Left lung (tissue), 10 donors: Measurements from ENCODE around the gene PLOD3. TPM values are rescaled to one million over a fixed set of nuclear protein-coding genes. Genes with fewer than 3 reads are reported as not detected.

Source experiments
- ATAC-seq: fragments of 200-7000 bp; cut with Tn5 transposase; one replicate; pipeline ENCODE4 v1.9.1; 2020; ENCODE audit warnings: moderate library complexity
- DNase-seq, 4 donors: peaks; one replicate each; pipeline ENCODE4 v3.0.0-alpha.2; 2013 to 2020
- H3K27ac ChIP-seq, 2 donors: fragments of 200-600 bp; sonication (generic) in 1 of 2; one replicate each; pipeline versions ENCODE4 v1.5.0 to v1.8.0; 2020 to 2021
- H3K27me3 ChIP-seq, 2 donors: fragments of 200-600 bp; sonication (generic) in 1 of 2; one replicate each; pipeline versions ENCODE4 v1.5.0 to v1.8.0; 2020 to 2021
- H3K36me3 ChIP-seq, 2 donors: fragments of 200-600 bp; sonication (generic) in 1 of 2; one replicate each; pipeline versions ENCODE4 v1.5.0 to v1.8.0; 2020 to 2021
- H3K4me1 ChIP-seq, 2 donors: fragments of 200-600 bp; one replicate each; pipeline ENCODE4 v1.8.0; 2021
- H3K4me3 ChIP-seq, 2 donors: fragments of 200-600 bp; sonication (generic) in 1 of 2; one replicate each; pipeline versions ENCODE4 v1.5.0 to v1.8.0; 2020 to 2021; ENCODE audit warnings: mild to moderate bottlenecking in 1 of 2
- H3K9me3 ChIP-seq, 2 donors: fragments of 200-600 bp; sonication (generic) in 1 of 2; one replicate each; pipeline versions ENCODE4 v1.5.0 to v1.8.0; 2020 to 2021
- intact Hi-C, 2 donors: fragments of 100-400 bp; cut with DNase I; formaldehyde crosslinking; loops; one replicate each; pipeline versions ENCODE4 v1.11.2 to v1.14.2; 2022
- microRNA-seq, 2 donors: library from miRNA; unstranded; fragments of <30 nt; microRNA quantifications; one replicate each; pipeline ENCODE4, GENCODE V29; 2019
- polyA plus RNA-seq, 6 donors: library from polyadenylated mRNA; unstranded; fragments of 120-200 nt; gene quantifications; one replicate each; pipeline ENCODE4 v1.2.1, GENCODE V29; 2013; ENCODE audit not compliant: insufficient read length in 6 of 6
- total RNA-seq, 2 donors: library from RNA; stranded (reverse); fragmentation: NEBNext Ultra II Directional; extraction: Animal tissue kit (Norgen Biotek cat#: 25700); gene quantifications; one replicate each; pipeline ENCODE4 v1.2.1, GENCODE V29; 2021
- TF ChIP-seq, protein P1 (sequence below), 2 donors: fragments of 200-600 bp; sonication (generic) in 1 of 2; IDR thresholded peaks; one replicate each; pipeline versions ENCODE4 v1.5.0 to v1.8.0; 2021; ENCODE audit warnings: antibody characterized with exemption in 2 of 2
- donor health status: DM: no; HTN: yes; CAD: no.
- donor health status: DM: no; HTN: no; CAD: no.

The PLOD3 gene
- total and polyA plus RNA-seq, 8 donors, result 60.9 to 120 (median 66.2) TPM

DNA sequence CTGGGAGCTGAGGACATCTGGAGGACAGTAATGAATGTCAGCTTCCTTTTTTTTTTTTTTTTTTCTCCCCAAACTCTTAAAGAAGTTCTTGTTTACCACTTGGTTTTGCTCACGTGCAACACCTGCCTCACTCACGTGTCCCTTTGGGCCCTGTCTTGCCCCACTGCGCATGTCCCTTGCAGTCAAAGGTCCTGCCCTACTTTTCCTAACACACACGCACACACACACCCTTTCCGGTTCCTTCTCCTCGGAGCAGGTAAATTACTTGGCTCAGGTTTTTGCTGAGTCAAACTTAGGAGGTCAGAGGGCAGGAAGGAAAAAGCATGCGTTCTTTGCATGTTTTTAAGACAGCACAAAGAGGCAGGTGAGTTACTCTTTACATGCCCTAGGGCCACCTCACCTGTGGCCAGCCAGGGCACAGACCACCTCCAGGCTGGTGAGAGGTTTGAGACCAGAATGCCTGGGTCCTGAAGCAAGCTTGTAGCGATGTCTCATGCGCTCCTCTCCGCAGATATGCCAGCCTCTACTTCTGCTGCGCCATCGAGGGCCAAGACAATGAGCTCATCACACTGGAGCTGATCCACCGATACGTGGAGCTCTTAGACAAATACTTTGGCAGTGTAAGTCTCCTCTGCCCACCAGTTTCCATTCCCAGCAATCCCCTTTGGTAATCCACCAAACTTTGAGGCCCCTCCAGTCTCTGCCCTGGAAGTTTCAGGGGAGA, 60.4 kb downstream of the PLOD3 start:
- Histone ChIP-seq H3K4me3 (no peak overlapping the region), H3K27ac (no peak overlapping the region), H3K4me1 (peaks cover 6 to 9% of the 10 kb centered on the region in 2 donors), H3K27me3 (peaks cover 5 to 13% of the 10 kb centered on the region in 2 donors), H3K36me3 (peaks cover 0 to 47% of the 10 kb centered on the region in 2 donors), H3K9me3 (no peaks in the 10 kb centered on the region)
- DNase-seq (no peak), ATAC-seq (no peak)
- TF ChIP-seq, protein P1, sequence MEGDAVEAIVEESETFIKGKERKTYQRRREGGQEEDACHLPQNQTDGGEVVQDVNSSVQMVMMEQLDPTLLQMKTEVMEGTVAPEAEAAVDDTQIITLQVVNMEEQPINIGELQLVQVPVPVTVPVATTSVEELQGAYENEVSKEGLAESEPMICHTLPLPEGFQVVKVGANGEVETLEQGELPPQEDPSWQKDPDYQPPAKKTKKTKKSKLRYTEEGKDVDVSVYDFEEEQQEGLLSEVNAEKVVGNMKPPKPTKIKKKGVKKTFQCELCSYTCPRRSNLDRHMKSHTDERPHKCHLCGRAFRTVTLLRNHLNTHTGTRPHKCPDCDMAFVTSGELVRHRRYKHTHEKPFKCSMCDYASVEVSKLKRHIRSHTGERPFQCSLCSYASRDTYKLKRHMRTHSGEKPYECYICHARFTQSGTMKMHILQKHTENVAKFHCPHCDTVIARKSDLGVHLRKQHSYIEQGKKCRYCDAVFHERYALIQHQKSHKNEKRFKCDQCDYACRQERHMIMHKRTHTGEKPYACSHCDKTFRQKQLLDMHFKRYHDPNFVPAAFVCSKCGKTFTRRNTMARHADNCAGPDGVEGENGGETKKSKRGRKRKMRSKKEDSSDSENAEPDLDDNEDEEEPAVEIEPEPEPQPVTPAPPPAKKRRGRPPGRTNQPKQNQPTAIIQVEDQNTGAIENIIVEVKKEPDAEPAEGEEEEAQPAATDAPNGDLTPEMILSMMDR (IDR thresholded peaks at IDR 0.05), result no peak
- intact Hi-C loops, result no loop called here

DNA sequence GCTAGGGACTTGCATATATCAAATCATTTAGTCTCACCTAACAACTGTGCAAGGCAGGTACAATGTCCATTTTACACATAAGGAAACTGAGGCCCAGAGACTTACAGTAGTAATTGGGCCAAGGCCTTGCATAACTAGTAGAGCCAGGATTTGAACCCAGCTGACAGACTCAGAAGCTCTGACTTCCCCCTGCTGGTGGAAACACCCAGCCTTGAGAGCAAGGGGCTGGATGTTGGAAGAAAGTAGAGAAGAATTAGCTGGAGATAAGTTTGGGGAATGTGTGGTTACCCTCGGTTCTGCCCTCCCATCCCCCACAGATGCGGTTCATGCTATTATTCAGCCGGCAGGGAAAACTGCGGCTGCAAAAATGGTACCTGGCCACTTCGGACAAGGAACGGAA, 61.1 kb downstream of the PLOD3 start:
- H3K27me3 ChIP-seq, result peaks cover 0 to 6% of the 10 kb centered on the region in 2 donors
- no peak for DNase-seq
- H3K27ac ChIP-seq, result no peak overlapping the region
- intact Hi-C loops, result no loop called here
- ATAC-seq, result no peak
- H3K4me1 ChIP-seq, result peaks cover 6 to 8% of the 10 kb centered on the region in 2 donors
- no peak overlapping the region for H3K4me3 ChIP-seq
- H3K9me3 ChIP-seq, result no peaks in the 10 kb centered on the region
- H3K36me3 ChIP-seq, result peaks cover 0 to 46% of the 10 kb centered on the region in 2 donors
- TF ChIP-seq, protein P1 (IDR thresholded peaks at IDR 0.05), result peak in 1 of 2 donors; percentile 6

Small RNAs within 50 kb of the gene (microRNA-seq; reads per million reads assigned to microRNA genes)
- gene MIR4653, result 0 to 0.34 reads per million in 2 donors

Other genes with a start within 250 kb of the PLOD3 start
- 1 to 10 TPM in 1 of 2 donors, under 1 TPM in 1; 0.44 to 1.7 TPM for gene MUC12, start 248.0 kb downstream of the PLOD3 start, total RNA-seq
- 1 to 10 TPM in 3 of 6 donors, under 1 TPM in 3; 0.45 to 2.0 (median 1.2) TPM for gene MUC12, start 248.0 kb downstream of the PLOD3 start, polyA plus RNA-seq
- under 1 TPM in 1 of 2 donors, not detected in 1; 0.05 TPM for gene MUC17, start 197.5 kb downstream of the PLOD3 start, total RNA-seq
- gene MUC17, start 197.5 kb downstream of the PLOD3 start, polyA plus RNA-seq, result under 1 TPM in 1 of 6 donors, not detected in 5; 0.46 TPM
- gene TRIM56, start 132.1 kb downstream of the PLOD3 start, total RNA-seq, result 10 to 100 TPM; 42.8 to 55.6 TPM
- gene TRIM56, start 132.1 kb downstream of the PLOD3 start, polyA plus RNA-seq, result 10 to 100 TPM; 23.4 to 29.2 (median 25.8) TPM
- gene SERPINE1, start 90.5 kb downstream of the PLOD3 start, total RNA-seq, result 10 to 100 TPM; 59.4 to 80.5 TPM
- gene SERPINE1, start 90.5 kb downstream of the PLOD3 start, polyA plus RNA-seq, result 1 to 10 TPM; 2.5 to 6.5 (median 3.9) TPM
- 10 to 100 TPM; 39.4 to 48.7 TPM for gene AP1S1, start 63.1 kb downstream of the PLOD3 start, total RNA-seq
- gene AP1S1, start 63.1 kb downstream of the PLOD3 start, polyA plus RNA-seq, result 10 to 100 TPM; 83.9 to 92.6 (median 85.8) TPM
- not detected for gene VGF, start 52.0 kb downstream of the PLOD3 start, total RNA-seq
- 1 to 10 TPM in 2 of 6 donors, under 1 TPM in 4; 0.82 to 1.4 (median 0.95) TPM for gene VGF, start 52.0 kb downstream of the PLOD3 start, polyA plus RNA-seq
- gene NAT16, start 37.3 kb downstream of the PLOD3 start, total RNA-seq, result not detected
- gene NAT16, start 37.3 kb downstream of the PLOD3 start, polyA plus RNA-seq, result under 1 TPM; 0.04 to 0.27 (median 0.09) TPM
- not detected for gene MOGAT3, start 16.5 kb downstream of the PLOD3 start, total RNA-seq
- gene MOGAT3, start 16.5 kb downstream of the PLOD3 start, polyA plus RNA-seq, result under 1 TPM in 5 of 6 donors, not detected in 1; 0.07 to 0.11 (median 0.08) TPM
- 10 to 100 TPM; 66.1 to 70.5 TPM for gene ZNHIT1, start 584 bp upstream of the PLOD3 start, total RNA-seq
- gene ZNHIT1, start 584 bp upstream of the PLOD3 start, polyA plus RNA-seq, result 10 to 100 TPM; 44.9 to 60.6 (median 52.3) TPM
- 1 to 10 TPM; 7.6 to 8.4 TPM for gene CLDN15, start 20.2 kb upstream of the PLOD3 start, total RNA-seq
- gene CLDN15, start 20.2 kb upstream of the PLOD3 start, polyA plus RNA-seq, result 10 to 100 TPM; 11.9 to 19.0 (median 16.8) TPM
- 100 to 1,000 TPM; 144 to 148 TPM for gene FIS1, start 27.5 kb upstream of the PLOD3 start, total RNA-seq
- gene FIS1, start 27.5 kb upstream of the PLOD3 start, polyA plus RNA-seq, result 100 to 1,000 TPM; 116 to 139 (median 129) TPM
- 10 to 100 TPM; 18.8 to 27.4 TPM for gene IFT22, start 104.2 kb upstream of the PLOD3 start, total RNA-seq
- gene IFT22, start 104.2 kb upstream of the PLOD3 start, polyA plus RNA-seq, result 10 to 100 TPM; 42.8 to 51.0 (median 47.2) TPM
- under 1 TPM in 1 of 2 donors, not detected in 1; 0.76 TPM for gene COL26A1, start 145.3 kb upstream of the PLOD3 start, total RNA-seq
- gene COL26A1, start 145.3 kb upstream of the PLOD3 start, polyA plus RNA-seq, result 1 to 10 TPM; 5.5 to 7.7 (median 7.2) TPM